Activated CD8-positive, alpha-beta T cell treated with anti-CD3 and anti-CD28 coated beads for 36 hours (primary cell): Measurements from ENCODE around the gene FAM50A. TPM values are rescaled to one million over a fixed set of nuclear protein-coding genes. Genes with fewer than 3 reads are reported as not detected.
"Not testable (repeated sequence)": the region's sequence is repeated elsewhere in the genome, so short reads cannot be mapped to it uniquely, and the experiment has no call there.

Experiments
- ATAC-seq: fragments of 200-7000 bp; cut with Tn5 transposase; one replicate; pipeline ENCODE4 v1.10.0; 2021; ENCODE audit warnings: mild to moderate bottlenecking, moderate library complexity
- CTCF ChIA-PET: fragments of 350-600 bp; sonication (Branson Sonifier 250); formaldehyde crosslinking; loops from one replicate; lab custom pipeline; 2021; ENCODE audit warnings: antibody characterized with exemption; lab: Charles Lee
- POLR2A ChIA-PET: fragments of 350-600 bp; sonication (Branson Sonifier 250); formaldehyde crosslinking; loops from one replicate; lab custom pipeline; 2021; ENCODE audit warnings: antibody characterized with exemption; lab: Charles Lee
- DNase-seq: peaks from one replicate; pipeline ENCODE4 v3.0.0-alpha.2; 2020
- H3K27ac Mint-ChIP-seq: one replicate; pipeline ENCODE4 v1.8.0; 2021; ENCODE audit warnings: mild to moderate bottlenecking, mixed read lengths
- H3K27me3 Mint-ChIP-seq: one replicate; pipeline ENCODE4 v1.8.0; 2021; ENCODE audit warnings: mixed read lengths
- H3K36me3 Mint-ChIP-seq: one replicate; pipeline ENCODE4 v1.8.0; 2021; ENCODE audit warnings: low read depth, mixed read lengths
- H3K4me1 Mint-ChIP-seq: one replicate; pipeline ENCODE4 v1.8.0; 2021; ENCODE audit warnings: low read depth, mixed read lengths
- H3K4me3 Mint-ChIP-seq: one replicate; pipeline ENCODE4 v1.8.0; 2021; ENCODE audit warnings: mild to moderate bottlenecking, moderate library complexity, mixed read lengths
- H3K9me3 Mint-ChIP-seq: one replicate; pipeline ENCODE4 v1.8.0; 2021; ENCODE audit warnings: mixed read lengths
- intact Hi-C: fragments of 100-400 bp; cut with micrococcal nuclease; formaldehyde crosslinking; loops from one replicate; pipeline ENCODE4 v1.10.0; 2022
- microRNA-seq: library from miRNA; unstranded; fragments of <30 nt; microRNA quantifications from one replicate; pipeline ENCODE4 v1.2.0, GENCODE V29; 2022; ENCODE audit warnings: borderline microRNAs expressed, borderline replicate concordance
- total RNA-seq, 2 experiments: library from RNA; stranded (reverse); gene quantifications; one replicate each; pipeline ENCODE4 v1.2.3, GENCODE V29; 2021
- TF ChIP-seq, protein P1 (sequence below): fragments of 200-600 bp; IDR thresholded peaks from one replicate; pipeline ENCODE4 v1.8.0; 2022; ENCODE audit warnings: antibody characterized with exemption, mild to moderate bottlenecking

FAM50A gene
- total RNA-seq, 2 experiments from 2014 or later: 43.6 to 47.5 TPM

DNA sequence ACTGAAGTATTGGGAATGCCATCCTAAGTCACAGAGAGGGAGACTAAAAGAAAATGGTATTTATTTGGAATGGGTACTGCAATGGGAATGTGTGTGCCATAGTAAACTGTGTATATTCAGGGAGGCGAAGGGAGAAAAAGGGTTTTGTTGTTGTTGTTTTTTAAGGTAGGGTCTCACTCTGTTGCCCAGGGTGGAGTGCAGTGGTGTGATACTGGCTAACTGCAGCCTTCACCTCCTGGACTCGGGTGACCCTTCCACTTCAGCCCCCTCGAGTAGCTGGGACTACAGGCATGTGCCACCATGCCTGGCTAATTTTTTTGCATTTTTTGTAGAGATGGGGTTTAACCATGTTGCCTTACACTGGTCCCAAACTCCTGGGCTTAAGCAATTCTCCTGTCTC, 50.8 kb downstream of the FAM50A start:
- CTCF ChIA-PET: no interaction called here
- intact Hi-C loops: no loop called here
- Mint-ChIP-seq H3K36me3 (no peaks in the 10 kb centered on the region), H3K4me3 (no peak overlapping the region), H3K27ac (no peak overlapping the region), H3K27me3 (no peaks in the 10 kb centered on the region), H3K4me1 (peaks cover 4% of the 10 kb centered on the region), H3K9me3 (no peaks in the 10 kb centered on the region)
- POLR2A ChIA-PET: interaction anchor here (0.9 kb wide), 1 partner anchor 18 kb away, joined by 3 read pairs; no protein-coding TSS in a partner anchor
- ATAC-seq (no peak), DNase-seq (no peak)
- TF ChIP-seq, protein P1, sequence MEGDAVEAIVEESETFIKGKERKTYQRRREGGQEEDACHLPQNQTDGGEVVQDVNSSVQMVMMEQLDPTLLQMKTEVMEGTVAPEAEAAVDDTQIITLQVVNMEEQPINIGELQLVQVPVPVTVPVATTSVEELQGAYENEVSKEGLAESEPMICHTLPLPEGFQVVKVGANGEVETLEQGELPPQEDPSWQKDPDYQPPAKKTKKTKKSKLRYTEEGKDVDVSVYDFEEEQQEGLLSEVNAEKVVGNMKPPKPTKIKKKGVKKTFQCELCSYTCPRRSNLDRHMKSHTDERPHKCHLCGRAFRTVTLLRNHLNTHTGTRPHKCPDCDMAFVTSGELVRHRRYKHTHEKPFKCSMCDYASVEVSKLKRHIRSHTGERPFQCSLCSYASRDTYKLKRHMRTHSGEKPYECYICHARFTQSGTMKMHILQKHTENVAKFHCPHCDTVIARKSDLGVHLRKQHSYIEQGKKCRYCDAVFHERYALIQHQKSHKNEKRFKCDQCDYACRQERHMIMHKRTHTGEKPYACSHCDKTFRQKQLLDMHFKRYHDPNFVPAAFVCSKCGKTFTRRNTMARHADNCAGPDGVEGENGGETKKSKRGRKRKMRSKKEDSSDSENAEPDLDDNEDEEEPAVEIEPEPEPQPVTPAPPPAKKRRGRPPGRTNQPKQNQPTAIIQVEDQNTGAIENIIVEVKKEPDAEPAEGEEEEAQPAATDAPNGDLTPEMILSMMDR: no peak

DNA sequence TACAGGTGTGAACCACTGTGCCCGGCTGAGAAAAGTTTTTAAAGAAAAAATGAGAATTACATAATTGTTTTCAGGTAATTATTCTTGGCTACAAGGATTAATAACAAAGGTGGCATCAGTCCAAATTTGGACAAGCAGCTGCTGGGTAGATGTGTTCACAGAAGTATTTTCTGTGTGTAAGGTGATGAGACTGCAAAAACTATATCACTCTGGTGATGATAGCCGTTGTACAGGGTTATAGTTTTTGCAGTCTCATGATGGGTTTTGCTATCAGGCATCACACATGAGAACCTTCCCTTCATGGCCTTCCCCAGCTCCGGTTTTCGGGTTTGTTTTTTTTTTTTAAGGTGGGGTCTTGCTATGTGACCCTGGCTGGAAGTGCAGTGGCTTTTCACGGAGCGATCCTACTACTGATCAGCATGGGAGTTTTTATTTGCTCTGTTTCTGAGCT, 51.6 kb downstream of the FAM50A start:
- no peak for ATAC-seq
- CTCF ChIA-PET: no interaction called here

DNA sequence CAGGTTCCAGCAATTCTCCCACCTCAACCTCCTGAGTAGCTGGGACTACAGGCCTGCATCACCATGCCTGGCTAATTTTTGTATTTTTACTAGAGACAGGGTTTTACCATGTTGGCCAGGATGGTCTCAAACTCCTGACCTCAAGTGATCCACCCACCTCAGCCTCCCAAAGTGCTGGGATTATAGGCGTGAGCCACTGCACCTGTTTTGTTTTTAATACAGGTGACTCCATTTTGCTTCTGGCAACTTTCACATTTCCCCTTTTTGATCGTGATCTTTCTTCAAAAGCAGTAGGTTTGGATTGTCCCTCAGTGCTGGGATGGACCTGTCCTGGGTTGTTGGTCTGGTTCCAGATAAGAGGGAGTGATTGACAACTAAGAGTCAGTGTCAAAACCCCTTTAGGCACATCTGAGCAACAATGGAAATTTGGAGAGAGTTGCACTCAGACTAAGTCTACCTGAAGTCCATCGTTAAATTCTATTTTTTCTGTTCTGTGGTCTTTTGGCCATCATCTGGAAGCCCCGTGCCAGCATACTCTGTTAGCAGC, 52.7 kb downstream of the FAM50A start:
- H3K9me3 Mint-ChIP-seq, H3K36me3 Mint-ChIP-seq, H3K4me1 Mint-ChIP-seq, ATAC-seq, H3K27me3 Mint-ChIP-seq, DNase-seq, CTCF ChIA-PET, POLR2A ChIA-PET, intact Hi-C loops, H3K4me3 Mint-ChIP-seq, H3K27ac Mint-ChIP-seq: not testable (repeated sequence)

More for the DNA sequence above, 51.6 kb downstream of the FAM50A start:
- no peaks in the 10 kb centered on the region for H3K36me3 Mint-ChIP-seq
- intact Hi-C loops: no loop called here
- no peak for DNase-seq
- H3K4me1 Mint-ChIP-seq: peaks cover 4% of the 10 kb centered on the region
- H3K27ac Mint-ChIP-seq: no peak overlapping the region
- no peaks in the 10 kb centered on the region for H3K27me3 Mint-ChIP-seq
- H3K4me3 Mint-ChIP-seq: no peak overlapping the region
- H3K9me3 Mint-ChIP-seq: no peaks in the 10 kb centered on the region
- TF ChIP-seq, protein P1: no peak
- POLR2A ChIA-PET: interaction anchor here (0.9 kb wide), 1 partner anchor 18 kb away, joined by 3 read pairs; no protein-coding TSS in a partner anchor

Small RNAs within 50 kb of the gene (microRNA-seq; reads per million reads assigned to microRNA genes)
- not detected for gene MIR6858

Other genes with a start within 250 kb of the FAM50A start
- gene OPN1MW2, start 224.4 kb upstream of the FAM50A start, total RNA-seq: not detected
- not detected for gene OPN1MW3, start 186.6 kb upstream of the FAM50A start, total RNA-seq
- not detected for gene TEX28, start 149.0 kb upstream of the FAM50A start, total RNA-seq
- gene TKTL1, start 148.3 kb upstream of the FAM50A start, total RNA-seq: 1 to 10 TPM in 1 of 2 experiments, under 1 TPM in 1; 0.67 to 1.0 TPM
- gene FLNA, start 69.5 kb upstream of the FAM50A start, total RNA-seq: 1,000 to 10,000 TPM; 1,057 to 1,091 TPM
- 10 to 100 TPM; 92.4 to 96.6 TPM for gene EMD, start 64.8 kb upstream of the FAM50A start, total RNA-seq
- gene RPL10, start 45.8 kb upstream of the FAM50A start, total RNA-seq: 1,000 to 10,000 TPM; 3,574 to 3,675 TPM
- gene DNASE1L1, start 34.9 kb upstream of the FAM50A start, total RNA-seq: 10 to 100 TPM in 1 of 2 experiments, 1 to 10 TPM in 1; 9.4 to 10.3 TPM
- gene TAFAZZIN, start 32.6 kb upstream of the FAM50A start, total RNA-seq: 10 to 100 TPM; 49.8 to 53.4 TPM
- 10 to 100 TPM; 21.3 to 22.5 TPM for gene ATP6AP1, start 15.5 kb upstream of the FAM50A start, total RNA-seq
- 10 to 100 TPM; 76.5 TPM for gene GDI1, start 7.0 kb upstream of the FAM50A start, total RNA-seq
- gene PLXNA3, start 14.1 kb downstream of the FAM50A start, total RNA-seq: 10 to 100 TPM; 36.5 to 40.5 TPM
- 10 to 100 TPM; 49.8 to 50.1 TPM for gene LAGE3, start 35.1 kb downstream of the FAM50A start, total RNA-seq
- 10 to 100 TPM; 46.5 to 47.6 TPM for gene UBL4A, start 42.5 kb downstream of the FAM50A start, total RNA-seq
- 10 to 100 TPM; 13.2 to 14.1 TPM for gene SLC10A3, start 46.5 kb downstream of the FAM50A start, total RNA-seq
- 10 to 100 TPM; 27.9 to 31.9 TPM for gene FAM3A, start 72.1 kb downstream of the FAM50A start, total RNA-seq
- 10 to 100 TPM; 88.4 to 92.5 TPM for gene G6PD, start 102.7 kb downstream of the FAM50A start, total RNA-seq
- gene IKBKG, start 103.5 kb downstream of the FAM50A start, total RNA-seq: 10 to 100 TPM; 34.4 to 40.6 TPM
- gene CTAG1A, start 141.0 kb downstream of the FAM50A start, total RNA-seq: not detected
- not detected for gene CTAG1B, start 175.1 kb downstream of the FAM50A start, total RNA-seq
- not detected for gene CTAG2, start 209.4 kb downstream of the FAM50A start, total RNA-seq